Measurements from ENCODE around the gene EFCAB9. TPM values are rescaled to one million over a fixed set of nuclear protein-coding genes. Genes with fewer than 3 reads are reported as not detected.
A peak's percentile ranks its signal among the peaks of the same experiment; 100 is the strongest.
"Not testable (repeated sequence)": the region's sequence is repeated elsewhere in the genome, so short reads cannot be mapped to it uniquely, and the experiment has no call there.

Gene EFCAB9
- not detected in 2 replicates for total RNA-seq

GRCh38 chr5:172193872-172194271 is at the start of gene EFCAB9:
Gene EFCAB9 (plus strand): TSS chr5:172194172. CDS start chr5:172194173, 1 bp downstream.
- no peak for DNase-seq (ENCODE audit: low read depth)

DNA sequence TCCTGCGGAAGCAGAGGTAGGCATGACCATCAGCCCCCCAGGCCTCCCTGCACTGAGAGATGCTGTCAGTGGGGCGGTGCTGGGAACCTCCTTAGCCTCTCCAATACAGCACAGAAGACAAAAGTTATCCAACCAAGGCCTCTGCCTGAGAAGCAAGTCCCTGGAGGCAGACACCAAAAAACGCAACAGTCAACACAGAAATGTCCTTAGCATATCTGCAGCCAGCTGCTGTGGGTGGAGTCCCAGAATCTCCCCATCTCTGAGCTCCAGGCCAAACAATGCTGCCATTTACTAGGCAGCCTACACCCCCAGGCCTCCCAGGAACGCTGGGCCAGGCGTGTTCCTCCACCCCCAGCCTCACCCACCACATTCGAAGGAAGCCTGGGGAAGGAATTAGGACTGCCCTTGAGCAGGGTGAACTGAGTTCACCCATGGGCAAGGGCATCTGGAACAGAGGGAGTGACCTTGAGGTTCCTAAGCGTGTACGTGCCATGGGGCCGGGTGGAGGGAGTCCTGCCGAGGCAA is 49.6 kb upstream of the EFCAB9 start:
- no peak for DNase-seq (ENCODE audit: low read depth)

- DNase-seq (ENCODE audit: low read depth), result no peak
Observed at GRCh38 chr5:172144931-172145869, 48.8 kb upstream of the EFCAB9 start.

DNA sequence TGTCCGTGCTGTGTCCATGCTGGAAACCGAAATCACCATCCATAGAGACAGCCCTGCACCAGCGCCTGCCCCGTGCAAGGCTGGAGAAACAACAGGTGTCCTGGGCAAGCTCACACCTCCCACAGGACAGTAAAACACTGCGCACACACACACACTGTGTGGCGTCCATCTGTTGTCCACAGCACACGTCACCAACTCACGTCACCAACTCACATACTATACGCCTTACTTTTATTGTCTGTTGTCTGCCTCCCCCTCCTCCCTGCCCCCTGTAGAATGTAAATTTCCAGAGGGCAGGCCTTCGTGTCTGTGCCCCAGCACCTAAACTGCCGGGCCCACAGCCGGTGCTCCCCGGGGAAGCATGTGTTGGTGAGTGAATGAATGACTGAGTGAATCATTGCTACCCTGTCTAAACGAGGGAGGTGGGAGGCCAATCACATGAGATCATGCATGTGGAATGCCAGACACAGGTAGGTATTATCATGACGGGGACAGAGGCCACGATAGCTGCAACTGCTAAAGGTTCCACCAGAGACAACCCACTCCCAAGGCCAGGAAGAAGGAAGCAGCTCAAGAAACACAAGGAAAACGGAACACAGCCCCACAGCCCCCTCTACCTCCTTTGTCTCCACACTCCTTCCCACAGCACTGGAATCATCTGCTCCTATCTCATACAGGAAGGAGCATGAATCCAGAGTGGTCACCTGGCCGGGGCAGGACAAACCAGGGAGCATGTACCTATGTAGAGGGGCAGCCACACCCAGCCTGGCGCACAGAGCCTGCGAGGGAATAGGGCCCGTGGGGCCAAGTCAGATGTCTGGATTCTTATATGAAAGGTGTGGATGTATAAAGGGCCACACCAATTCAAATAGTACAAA is 47.9 kb upstream of the EFCAB9 start:
- DNase-seq (ENCODE audit: low read depth), result no peak

GRCh38 chr5:172146748-172147092 is 47.3 kb upstream of the EFCAB9 start:
- DNase-seq (ENCODE audit: low read depth), result no peak

DNA sequence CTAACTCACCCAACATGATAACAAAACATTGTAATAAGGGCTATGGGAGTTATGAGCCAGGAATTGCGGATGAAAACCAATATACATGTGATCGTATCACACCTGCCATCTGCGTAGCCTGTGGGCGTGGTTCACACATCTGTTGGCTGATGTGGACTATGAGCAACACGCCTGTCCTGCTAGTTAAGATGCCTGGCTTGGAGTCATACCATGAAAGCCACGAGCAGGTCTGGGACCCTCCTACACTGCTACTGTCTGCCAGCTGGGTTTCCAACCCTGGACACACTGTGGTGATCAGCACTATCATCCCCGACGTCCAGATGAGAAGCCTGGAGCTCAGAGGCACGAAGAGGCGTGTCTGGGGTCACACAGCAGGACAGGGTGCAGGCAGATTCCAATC is 46.1 kb upstream of the EFCAB9 start:
- no peak for DNase-seq (ENCODE audit: low read depth)

GRCh38 chr5:172148381-172148780 is 45.6 kb upstream of the EFCAB9 start:
- DNase-seq (ENCODE audit: low read depth), result no peak

DNA sequence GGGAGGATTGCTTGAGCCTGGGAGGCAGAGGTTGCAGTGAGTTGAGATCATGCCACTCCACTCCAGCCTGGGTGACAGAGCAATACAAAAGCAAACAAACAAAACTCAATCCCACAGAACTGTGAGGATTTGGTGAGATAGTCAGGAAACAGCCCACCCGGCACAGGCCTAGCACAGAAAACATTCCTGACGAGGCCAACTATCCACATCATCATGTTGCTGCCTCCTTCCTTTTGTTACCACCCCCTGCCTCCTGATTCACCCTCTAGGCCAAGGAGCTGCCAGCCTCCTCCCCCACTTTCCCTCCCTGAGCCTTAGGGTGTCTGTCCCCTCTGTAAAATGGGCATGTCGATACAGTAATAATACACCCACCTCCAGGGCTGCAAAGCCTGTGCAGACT is 44.9 kb upstream of the EFCAB9 start:
- no peak for DNase-seq (ENCODE audit: low read depth)

DNA sequence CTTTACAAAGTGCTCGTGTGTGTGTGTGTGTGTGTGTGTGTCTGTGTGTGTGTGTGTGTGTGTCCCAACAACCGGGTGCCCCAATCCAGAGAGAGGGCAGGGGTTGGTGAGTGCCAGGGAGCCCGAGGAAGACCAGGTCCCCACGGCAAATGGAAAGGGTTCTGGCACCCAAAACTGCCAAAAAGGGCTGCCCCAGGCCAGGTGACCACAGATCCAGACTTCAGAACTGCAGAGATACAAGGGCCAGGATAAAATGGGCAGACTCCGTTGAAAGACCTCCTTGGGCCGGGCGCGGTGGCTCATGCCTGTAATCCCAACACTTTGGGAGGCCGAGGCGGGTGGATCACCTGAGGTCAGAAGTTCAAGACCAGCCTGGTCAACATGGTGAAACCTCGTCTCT is 44.5 kb upstream of the EFCAB9 start:
- DNase-seq (ENCODE audit: low read depth), result not testable (repeated sequence)

- DNase-seq (ENCODE audit: low read depth), result no peak
Observed at GRCh38 chr5:172150514-172151425, 43.2 kb upstream of the EFCAB9 start.

DNA sequence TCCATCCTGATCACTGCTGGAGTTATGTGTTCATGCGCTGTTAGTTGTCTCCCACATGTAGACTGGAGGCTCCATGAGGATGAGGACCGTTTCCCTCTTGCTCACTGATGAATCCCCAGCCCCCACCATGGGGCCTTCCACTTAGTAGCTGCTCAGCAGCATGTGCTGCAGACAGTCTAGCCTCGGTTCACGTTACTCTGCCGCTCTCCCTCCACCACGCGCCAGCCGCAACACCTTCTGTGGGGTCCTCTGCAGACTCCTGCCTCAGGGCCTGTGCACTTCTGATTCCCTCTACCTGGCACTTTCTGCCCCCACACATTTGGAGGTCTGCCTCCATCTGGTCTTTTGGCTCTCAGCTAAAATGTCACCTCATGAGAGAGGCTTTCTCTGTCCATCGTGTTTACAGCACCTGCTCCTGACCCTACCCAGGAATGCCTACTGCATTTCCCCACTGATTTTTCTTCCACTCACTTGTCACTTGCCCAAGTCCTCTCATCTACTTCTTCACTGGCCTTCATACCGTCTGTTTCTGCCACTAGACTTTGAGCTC is 42.2 kb upstream of the EFCAB9 start:
- DNase-seq (ENCODE audit: low read depth), result no peak

- no peak for DNase-seq (ENCODE audit: low read depth)
Observed at GRCh38 chr5:172153695-172154094, 40.3 kb upstream of the EFCAB9 start.

DNA sequence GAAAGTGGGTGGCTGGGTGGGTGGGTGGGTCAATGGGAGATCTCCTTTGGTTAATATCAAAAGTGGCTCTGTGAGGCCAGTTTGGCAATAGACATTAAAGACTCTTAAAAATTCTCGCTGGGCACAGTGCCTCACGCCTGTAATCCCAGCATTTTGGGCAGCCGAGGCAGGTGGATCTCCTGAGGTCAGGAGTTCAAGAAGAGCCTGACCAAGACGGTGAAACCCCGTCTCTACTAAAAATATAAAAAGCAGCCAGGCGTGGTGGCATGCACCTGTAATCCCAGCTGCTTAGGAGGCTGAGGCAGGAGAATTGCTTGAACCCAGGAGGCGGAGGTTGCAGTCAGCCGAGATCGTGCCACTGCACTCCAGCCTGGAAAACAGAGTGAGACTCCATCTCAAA is 38.9 kb upstream of the EFCAB9 start:
- not testable (repeated sequence) for DNase-seq (ENCODE audit: low read depth)

- peak; percentile 51 for DNase-seq (ENCODE audit: low read depth)
Observed at GRCh38 chr5:172156541-172156994, 37.4 kb upstream of the EFCAB9 start.

GRCh38 chr5:172159016-172159415 is 35.0 kb upstream of the EFCAB9 start:
- no peak for DNase-seq (ENCODE audit: low read depth)

DNA sequence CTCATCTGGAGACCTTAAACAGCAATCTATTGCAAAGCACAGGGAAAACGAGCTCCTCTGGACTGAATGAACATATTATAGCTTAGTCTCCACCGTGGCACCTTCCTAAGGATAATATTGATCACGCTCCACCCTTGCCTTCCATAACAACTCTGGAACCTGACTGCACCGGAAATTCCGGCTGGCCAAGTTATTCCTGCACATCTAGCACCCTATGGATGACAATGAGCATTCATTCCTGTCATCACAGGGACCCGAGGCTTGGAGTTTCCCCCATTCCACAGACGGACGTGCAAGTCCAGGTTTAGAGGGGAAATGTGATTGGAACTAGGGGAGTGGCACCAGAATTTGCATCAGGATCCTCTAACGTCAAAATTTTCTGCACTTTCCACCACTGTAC is 33.5 kb upstream of the EFCAB9 start:
- DNase-seq (ENCODE audit: low read depth), result no peak

DNA sequence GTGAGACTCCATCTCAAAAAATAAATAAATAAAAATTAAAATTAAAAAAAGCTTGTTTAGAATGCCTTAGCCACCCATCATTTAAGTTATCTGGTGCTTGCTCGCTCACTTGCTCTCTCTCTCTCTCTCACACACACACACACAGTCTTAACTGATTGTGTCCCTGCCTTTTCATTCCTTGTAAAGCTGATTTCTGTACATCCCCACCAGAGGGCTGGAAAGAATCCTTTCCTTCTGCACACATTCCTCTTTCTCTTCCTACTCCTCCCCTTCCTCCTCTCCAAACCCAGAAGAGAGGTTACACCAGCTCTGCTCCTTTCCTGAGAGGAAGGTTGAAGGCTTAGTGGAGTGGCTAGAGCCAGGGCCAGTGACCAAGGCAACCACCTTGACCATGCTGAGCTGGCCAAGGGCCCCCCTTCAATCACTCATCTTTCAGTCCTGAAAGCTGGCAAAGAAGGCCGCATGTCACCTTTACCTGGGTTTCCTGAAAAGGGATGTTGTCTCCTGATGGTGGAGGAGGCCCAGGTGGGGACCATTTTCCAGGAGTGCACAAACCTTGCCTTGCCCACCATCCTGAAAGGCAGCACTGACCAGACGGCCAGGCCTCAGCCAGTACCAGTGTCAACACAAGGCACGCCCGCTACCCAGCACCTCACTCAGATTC is 31.5 kb upstream of the EFCAB9 start:
- no peak for DNase-seq (ENCODE audit: low read depth)

DNA sequence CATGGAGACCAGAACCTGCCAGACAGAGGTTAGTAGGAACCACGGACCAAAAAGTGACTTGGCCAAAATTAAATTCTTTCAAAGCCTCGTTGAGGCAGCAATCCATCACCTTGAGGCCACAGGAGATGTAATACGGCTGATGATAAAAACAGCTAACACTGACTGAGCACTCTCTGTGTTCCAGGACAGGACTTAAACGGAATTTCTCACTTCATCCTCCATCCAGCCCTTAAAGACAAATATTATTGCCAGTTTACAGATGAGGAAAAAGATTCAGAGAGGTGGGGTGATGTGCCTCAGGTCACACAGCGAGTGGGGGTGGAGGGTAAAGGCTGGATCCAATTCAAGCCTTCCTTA is 31.0 kb upstream of the EFCAB9 start:
- no peak for DNase-seq (ENCODE audit: low read depth)

GRCh38 chr5:172163346-172163745 is 30.6 kb upstream of the EFCAB9 start:
- DNase-seq (ENCODE audit: low read depth), result no peak

GRCh38 chr5:172164769-172165212 is 29.2 kb upstream of the EFCAB9 start:
- no peak for DNase-seq (ENCODE audit: low read depth)
